BLaER1 (cell line): ENCODE results near the gene ZNF528.

Experiments used
- H3K27ac ChIP-seq: shearing (Covaris generic); formaldehyde crosslinking; 2 replicates; pipeline ENCODE4 v1.8.1; 2022
- H3K27me3 ChIP-seq: shearing (Covaris generic); formaldehyde crosslinking; 2 replicates; pipeline ENCODE4 v1.8.1; 2022
- H3K36me3 ChIP-seq: shearing (Covaris generic); formaldehyde crosslinking; 2 replicates; pipeline ENCODE4 v1.8.1; 2022
- H3K4me1 ChIP-seq: shearing (Covaris generic); formaldehyde crosslinking; 2 replicates; pipeline ENCODE4 v1.8.1; 2022
- H3K4me2 ChIP-seq: shearing (Covaris generic); formaldehyde crosslinking; 2 replicates; pipeline ENCODE4 v1.8.1; 2022
- H3K4me3 ChIP-seq: shearing (Covaris generic); formaldehyde crosslinking; 2 replicates; pipeline ENCODE4 v1.8.1; 2022
- H3K9ac ChIP-seq: shearing (Covaris generic); formaldehyde crosslinking; 2 replicates; pipeline ENCODE4 v1.8.1; 2022
- H3K9me3 ChIP-seq: shearing (Covaris generic); formaldehyde crosslinking; 2 replicates; pipeline ENCODE4 v1.8.1; 2022
- H4K20me1 ChIP-seq: shearing (Covaris generic); formaldehyde crosslinking; 2 replicates; pipeline ENCODE4 v1.8.1; 2022
- Cebpa-rat ChIP-seq: shearing (Covaris generic); IDR thresholded peaks from 2 replicates; pipeline ENCODE4 v1.8.1; 2022

The ZNF528 gene

GRCh38 chr19:52442179-52442578, 44.5 kb downstream of the ZNF528 start:
- H3K27me3 ChIP-seq, result no peaks in the 10 kb centered on the region
- peaks cover 19% of the 10 kb centered on the region for H3K36me3 ChIP-seq
- H3K9ac ChIP-seq, result no peak overlapping the region
- H4K20me1 ChIP-seq, result no peaks in the 10 kb centered on the region
- H3K4me2 ChIP-seq, result no peak overlapping the region
- peaks cover 94% of the 10 kb centered on the region for H3K9me3 ChIP-seq
- no peak overlapping the region for H3K27ac ChIP-seq
- TF ChIP-seq Cebpa-rat, result no peak
- no peak overlapping the region for H3K4me3 ChIP-seq
- no peaks in the 10 kb centered on the region for H3K4me1 ChIP-seq

- Histone ChIP-seq H3K4me3 (no peak overlapping the region), H4K20me1 (no peaks in the 10 kb centered on the region), H3K4me2 (no peak overlapping the region), H3K36me3 (no peaks in the 10 kb centered on the region), H3K4me1 (no peaks in the 10 kb centered on the region), H3K9ac (no peak overlapping the region), H3K27me3 (no peaks in the 10 kb centered on the region), H3K9me3 (peaks cover 86% of the 10 kb centered on the region), H3K27ac (no peak overlapping the region)
- no peak for TF ChIP-seq Cebpa-rat
These were observed 46.9 kb downstream of the ZNF528 start for GRCh38 chr19:52444506-52444905.

- no peaks in the 10 kb centered on the region for H4K20me1 ChIP-seq
- H3K27ac ChIP-seq, result no peak overlapping the region
- no peaks in the 10 kb centered on the region for H3K36me3 ChIP-seq
- no peak overlapping the region for H3K4me3 ChIP-seq
- H3K4me2 ChIP-seq, result no peak overlapping the region
- peaks cover 89% of the 10 kb centered on the region for H3K9me3 ChIP-seq
- no peaks in the 10 kb centered on the region for H3K27me3 ChIP-seq
- H3K4me1 ChIP-seq, result no peaks in the 10 kb centered on the region
- no peak overlapping the region for H3K9ac ChIP-seq
- TF ChIP-seq Cebpa-rat, result no peak
These were observed 53.6 kb downstream of the ZNF528 start for GRCh38 chr19:52451241-52451640.

DNA sequence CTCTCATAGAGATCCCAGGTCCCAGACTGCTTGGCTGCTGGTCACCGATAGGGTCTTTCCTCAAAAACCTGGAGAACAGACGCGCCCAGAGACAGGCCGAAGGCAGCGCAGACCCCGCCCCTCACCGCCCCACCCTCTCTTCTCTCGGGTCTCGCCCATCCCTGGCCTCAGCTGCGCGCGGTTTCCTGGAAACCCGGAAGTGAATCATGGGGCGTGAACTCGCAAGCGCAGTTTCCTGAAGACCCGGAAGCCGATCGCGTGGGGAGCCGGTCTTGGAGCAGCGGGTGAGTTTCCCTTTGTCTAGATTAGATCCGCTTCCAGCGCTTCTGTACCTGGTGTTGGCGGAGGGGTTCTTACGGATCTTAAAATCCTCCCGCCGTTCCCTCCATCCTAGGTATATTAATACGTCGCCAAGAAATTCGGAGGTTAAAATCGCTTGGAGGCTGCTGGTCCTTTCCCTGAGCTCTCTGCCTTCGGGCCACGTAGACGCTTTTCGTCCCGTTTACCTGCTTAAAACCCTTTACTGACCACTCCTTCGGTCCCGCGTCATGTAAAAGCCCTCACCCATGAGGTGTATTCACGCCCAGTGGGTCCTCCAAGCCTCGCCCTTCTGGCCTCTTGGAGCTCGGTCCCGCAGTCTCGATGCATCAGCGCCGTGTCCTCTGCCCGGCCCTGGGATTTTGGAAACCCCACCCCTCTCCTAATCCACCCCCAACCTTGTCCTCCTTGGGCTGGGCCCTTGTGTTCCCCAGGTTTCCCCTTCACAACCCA, 55.9 kb downstream of the ZNF528 start, which contains the start of gene ZNF578:
Gene ZNF578 (plus strand): TSS at position 230 of the 771 bp plus-strand sequence. CDS start 48,293 bp downstream, outside the sequence.
- no peak for TF ChIP-seq Cebpa-rat
- H3K4me2 ChIP-seq, result no peak within 1 kb of the TSS
- H3K4me3 ChIP-seq, result no peak within 1 kb of the TSS

GRCh38 chr19:52464798-52465470, 67.3 kb downstream of the ZNF528 start:
- Histone ChIP-seq H3K4me2 (no peak overlapping the region), H3K4me3 (no peak overlapping the region), H3K4me1 (no peaks in the 10 kb centered on the region), H3K27ac (no peak overlapping the region), H3K9me3 (peaks cover 97% of the 10 kb centered on the region), H4K20me1 (no peaks in the 10 kb centered on the region), H3K9ac (no peak overlapping the region), H3K27me3 (no peaks in the 10 kb centered on the region), H3K36me3 (no peaks in the 10 kb centered on the region)
- TF ChIP-seq Cebpa-rat, result no peak

More for the DNA sequence above, 55.9 kb downstream of the ZNF528 start, which contains the start of gene ZNF578:
- no peak within 1 kb of the TSS for H3K9ac ChIP-seq
- no peaks in the 10 kb centered on the region for H4K20me1 ChIP-seq
- 0 out of 2 replicates have a peak, but pooled peaks cover 8% of the 10 kb centered on the region for H3K36me3 ChIP-seq
- H3K27ac ChIP-seq, result no peak within 1 kb of the TSS
- no peaks in the 10 kb centered on the region for H3K27me3 ChIP-seq
- H3K9me3 ChIP-seq, result peaks cover 95% of the 10 kb centered on the region
- no peaks in the 10 kb centered on the region for H3K4me1 ChIP-seq
